Heart left ventricle (tissue), 16 donors: ENCODE measurements around the gene GSTM5. TPM values are rescaled to one million over a fixed set of nuclear protein-coding genes. Genes with fewer than 3 reads are reported as not detected.
"Not testable (repeated sequence)": the region's sequence is repeated elsewhere in the genome, so short reads cannot be mapped to it uniquely, and the experiment has no call there.

ENCODE experiments used
- ATAC-seq, 4 donors: fragments of 200-7000 bp; cut with Tn5 transposase; one replicate each; pipeline ENCODE4 v1.9.1; 2020 to 2022; ENCODE audit warnings: moderate library complexity in 4 of 4, mild to moderate bottlenecking in 3 of 4, moderate number of reproducible peaks in 1 of 4
- DNase-seq, 5 donors: peaks; one replicate each; pipeline ENCODE4 v3.0.0-alpha.2; 2020
- H3K27ac ChIP-seq, 12 donors: fragments of 200-600 bp; sonication (generic) in 4 of 12; one replicate each; pipeline versions ENCODE4 v1.5.0 to v1.8.0; 2016 to 2022; ENCODE audit warnings: mild to moderate bottlenecking in 2 of 12
- H3K27me3 ChIP-seq, 9 donors: fragments of 200-600 bp; sonication (generic) in 2 of 9; one replicate each; pipeline versions ENCODE4 v1.5.1 to v1.8.0; 2016 to 2022; ENCODE audit warnings: mild to moderate bottlenecking in 3 of 9
- H3K36me3 ChIP-seq, 9 donors: fragments of 200-600 bp; sonication (generic) in 2 of 9; one replicate each; pipeline versions ENCODE4 v1.5.0 to v1.8.0; 2018 to 2022; ENCODE audit warnings: mild to moderate bottlenecking in 2 of 9
- H3K4me1 ChIP-seq, 12 donors: fragments of 200-600 bp; sonication (generic) in 4 of 12; one replicate each; pipeline versions ENCODE4 v1.5.0 to v1.8.0; 2016 to 2022; ENCODE audit warnings: mild to moderate bottlenecking in 3 of 12
- H3K4me3 ChIP-seq, 12 donors: fragments of 200-600 bp; sonication (generic) in 4 of 12; one replicate each; pipeline versions ENCODE4 v1.5.0 to v1.8.0; 2017 to 2022; ENCODE audit warnings: mild to moderate bottlenecking in 9 of 12, moderate library complexity in 4 of 12
- H3K9me3 ChIP-seq, 12 donors: fragments of 200-600 bp; sonication (generic) in 4 of 12; one replicate each; pipeline versions ENCODE4 v1.5.0 to v1.8.0; 2016 to 2022; ENCODE audit warnings: mild to moderate bottlenecking in 1 of 12
- POLR2A ChIP-seq, 2 donors: fragments of 450-650 bp; IDR thresholded peaks; one replicate each; pipeline ENCODE4 v1.6.1; 2017; ENCODE audit warnings: antibody characterized with exemption in 2 of 2, mild to moderate bottlenecking in 2 of 2, moderate library complexity in 2 of 2
- WGBS, 4 donors: extraction: QIAGEN DNeasy Blood & Tissue Kit in 2 of 4; methylation state at CpG; one replicate each; pipeline versions ENCODE4 v1.1.5 to v1.1.7; 2013 to 2018; 5-methylcytosine and 5-hydroxymethylcytosine counted together
- intact Hi-C, 10 donors: fragments of 100-400 bp; cut with DNase I; formaldehyde crosslinking; loops; one replicate each; pipeline versions ENCODE4 v1.11.1 to v1.14.2; 2022
- polyA plus RNA-seq, 2 donors: library from polyadenylated mRNA; stranded (reverse); fragments of 200-250 nt; gene quantifications; one replicate each; pipeline ENCODE4 v1.2.3, GENCODE V29; 2013
- total RNA-seq, 9 donors: library from RNA; depleted of rRNA in 2 of 9; stranded (reverse); fragments of >200 nt in 2 of 9; fragmentation: NEBNext Ultra II Directional in 3 of 9; extraction: Animal tissue kit (Norgen Biotek cat#: 25700) in 3 of 9; gene quantifications; one replicate each; pipeline versions ENCODE4 v1.1.0 to v1.2.4, GENCODE V29; 2016 to 2023
- TF ChIP-seq, protein P1 (sequence below), 12 donors: fragments of 200-600 bp; sonication (generic) in 4 of 12; IDR thresholded peaks; one replicate each; pipeline versions ENCODE4 v1.5.0 to v1.8.0; 2018 to 2022; ENCODE audit warnings: antibody characterized with exemption in 12 of 12, mild to moderate bottlenecking in 5 of 12
- donor health status: ischemic (EF 13 %, LVEDD 7.1; RV severe dilation, severe dysfunction).
- donor health status: healthy with polysubstance abuse.
- donor health status: DM: no; HTN: yes; CAD: no.
- donor health status: DM: no; HTN: no; CAD: no.
- donor health status: ischemic (EF 25% LVEDD 6.9; RV normal size, moderate dysfunction).
- donor health status: ischemic (EF 25% LVEDD 5.7; RV mildly dilated, moderate dysfunction).
- donor health status: healthy.
- donor health status: DM: yes; HTN: yes; CAD: no.
- donor health status: ischemic (EF 35%, LVEDD 5.7; RV mildly dilated, moderate dysfunction).
- donor health status: nonischemic (EF 11% LVEDD 7.7; RV severe dilation, severe dysfunction).
- donor health status: DM: yes; HTN: yes; CAD: no.
- donor health status: PGD.
- donor health status: ischemic (EF 29% LVEDD 5.4; RV normal size, mild dysfunction).
- donor health status: nonischemic (EF 23%, LVEDD 6.1; RV moderate dilation, normal function).

Gene GSTM5
- total and polyA plus RNA-seq, 11 donors, result 0.49 to 9.0 (median 2.1) TPM; not detected in 1

DNA sequence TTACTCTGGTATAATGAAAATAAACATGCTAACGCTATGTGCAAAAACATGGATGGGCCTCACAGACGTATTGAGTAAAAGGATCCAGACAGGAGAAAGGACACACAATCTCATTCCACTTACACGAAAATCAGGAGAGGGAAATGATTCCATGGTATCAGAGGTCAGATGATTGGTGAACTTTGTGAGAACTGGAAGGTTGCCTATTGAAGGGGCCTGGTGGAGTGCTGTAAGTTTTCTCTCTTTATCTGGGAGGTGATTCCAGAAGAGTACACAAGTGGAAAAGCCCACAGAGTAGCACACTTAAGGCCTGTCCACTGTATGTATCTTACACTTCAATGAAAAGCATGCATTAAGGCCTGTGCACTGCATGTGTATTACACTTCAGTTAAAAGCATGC lies 34.6 kb upstream of the GSTM5 start:
- ATAC-seq, result no peak
- WGBS, 4 donors, result 50 to 60% (median 57%) methylated on average over 3 of the region's 3 CpGs
- H3K27me3 ChIP-seq, result no peaks in the 10 kb centered on the region
- no peak overlapping the region for H3K4me3 ChIP-seq
- peaks cover 0 to 9% (median 0%) of the 10 kb centered on the region in 9 donors for H3K36me3 ChIP-seq
- intact Hi-C loops, result loop anchor here in 1 of 10 donors (10.0 kb wide), 1 partner anchor 47 kb away; no protein-coding TSS in a partner anchor
- no peak for TF ChIP-seq POLR2A (IDR thresholded peaks at IDR 0.05)
- TF ChIP-seq, protein P1, sequence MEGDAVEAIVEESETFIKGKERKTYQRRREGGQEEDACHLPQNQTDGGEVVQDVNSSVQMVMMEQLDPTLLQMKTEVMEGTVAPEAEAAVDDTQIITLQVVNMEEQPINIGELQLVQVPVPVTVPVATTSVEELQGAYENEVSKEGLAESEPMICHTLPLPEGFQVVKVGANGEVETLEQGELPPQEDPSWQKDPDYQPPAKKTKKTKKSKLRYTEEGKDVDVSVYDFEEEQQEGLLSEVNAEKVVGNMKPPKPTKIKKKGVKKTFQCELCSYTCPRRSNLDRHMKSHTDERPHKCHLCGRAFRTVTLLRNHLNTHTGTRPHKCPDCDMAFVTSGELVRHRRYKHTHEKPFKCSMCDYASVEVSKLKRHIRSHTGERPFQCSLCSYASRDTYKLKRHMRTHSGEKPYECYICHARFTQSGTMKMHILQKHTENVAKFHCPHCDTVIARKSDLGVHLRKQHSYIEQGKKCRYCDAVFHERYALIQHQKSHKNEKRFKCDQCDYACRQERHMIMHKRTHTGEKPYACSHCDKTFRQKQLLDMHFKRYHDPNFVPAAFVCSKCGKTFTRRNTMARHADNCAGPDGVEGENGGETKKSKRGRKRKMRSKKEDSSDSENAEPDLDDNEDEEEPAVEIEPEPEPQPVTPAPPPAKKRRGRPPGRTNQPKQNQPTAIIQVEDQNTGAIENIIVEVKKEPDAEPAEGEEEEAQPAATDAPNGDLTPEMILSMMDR (IDR thresholded peaks at IDR 0.05), result no peak
- H3K9me3 ChIP-seq, result no peaks in the 10 kb centered on the region
- no peak overlapping the region for H3K27ac ChIP-seq
- no peaks in the 10 kb centered on the region for H3K4me1 ChIP-seq
- no peak for DNase-seq

DNA sequence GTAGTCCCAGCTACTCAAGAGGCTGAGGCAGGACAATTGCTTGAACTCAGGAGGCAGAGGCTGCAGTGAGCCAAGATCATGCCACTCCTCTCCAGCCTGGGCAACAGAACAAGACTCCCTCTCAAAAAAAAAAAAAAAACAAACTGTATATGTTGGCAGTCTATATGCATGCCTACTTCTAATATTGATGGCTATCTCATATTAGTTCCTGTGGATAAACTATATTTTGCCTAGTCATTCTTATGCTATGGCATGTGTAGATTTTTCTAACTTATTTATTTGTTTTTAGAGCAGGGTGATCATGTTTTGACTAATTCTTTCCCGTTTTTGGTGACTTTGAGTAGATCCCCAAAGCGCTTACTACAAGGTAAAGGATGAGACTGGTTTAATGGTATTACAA lies 33.4 kb upstream of the GSTM5 start:
- WGBS, 4 donors, result 85 to 91% (median 88%) methylated on average over 2 of the region's 2 CpGs

GRCh38 chr1:109684777-109685176 lies 27.3 kb upstream of the GSTM5 start:
- H3K9me3 ChIP-seq, H3K27me3 ChIP-seq, DNase-seq, H3K36me3 ChIP-seq, H3K27ac ChIP-seq, H3K4me3 ChIP-seq, ATAC-seq: not testable (repeated sequence)
- H3K4me1 ChIP-seq, result peaks cover 0 to 10% (median 0%) of the 10 kb centered on the region in 12 donors
- intact Hi-C loops, result loop anchor here in 4 of 10 donors (5.0 kb wide), 2 partner anchors 32 to 42 kb away; no protein-coding TSS in a partner anchor
- WGBS, 4 donors, result 91 to 94% methylated on average over 6 of the region's 6 CpGs; no CpG with 5 or more reads in 2 of the 4 donors

More for the DNA sequence above, 33.4 kb upstream of the GSTM5 start:
- H3K4me3 ChIP-seq, H3K36me3 ChIP-seq, H3K9me3 ChIP-seq, H3K4me1 ChIP-seq, H3K27me3 ChIP-seq, ATAC-seq, DNase-seq, H3K27ac ChIP-seq: not testable (repeated sequence)
- intact Hi-C loops, result loop anchor here in 1 of 10 donors (10.0 kb wide), 1 partner anchor 46 kb away; no protein-coding TSS in a partner anchor

DNA sequence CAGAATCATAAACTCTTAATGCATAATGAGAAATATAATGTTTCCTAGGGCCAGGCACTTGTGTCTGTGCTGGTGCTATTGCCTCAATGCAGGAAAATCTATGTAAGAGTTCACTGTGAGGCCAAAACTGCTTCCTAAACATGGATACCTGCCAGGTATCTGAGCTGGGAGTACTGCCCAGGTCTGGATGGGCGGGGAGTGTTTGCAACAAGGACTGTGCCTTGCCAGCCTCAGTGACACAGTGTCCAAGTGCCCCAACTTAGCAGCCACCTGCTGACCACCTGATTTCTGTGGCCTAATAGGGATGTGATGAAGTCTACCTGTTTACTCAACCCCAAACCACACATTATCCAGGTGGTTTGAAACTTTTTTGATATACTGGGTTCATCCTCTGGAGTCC lies 26.7 kb upstream of the GSTM5 start:
- not testable (repeated sequence) for H3K9me3 ChIP-seq, DNase-seq, ATAC-seq, H3K4me3 ChIP-seq, H3K27ac ChIP-seq, H3K27me3 ChIP-seq, H3K36me3 ChIP-seq
- whole genome bisulfite sequencing, 4 donors, result 82% methylated on average over 1 of the region's 1 CpG; no CpG with 5 or more reads in 3 of the 4 donors
- intact Hi-C loops, result loop anchor here in 4 of 10 donors (5.0 kb wide), 2 partner anchors 33 to 43 kb away; no protein-coding TSS in a partner anchor
- peaks cover 0 to 10% (median 0%) of the 10 kb centered on the region in 12 donors for H3K4me1 ChIP-seq

DNA sequence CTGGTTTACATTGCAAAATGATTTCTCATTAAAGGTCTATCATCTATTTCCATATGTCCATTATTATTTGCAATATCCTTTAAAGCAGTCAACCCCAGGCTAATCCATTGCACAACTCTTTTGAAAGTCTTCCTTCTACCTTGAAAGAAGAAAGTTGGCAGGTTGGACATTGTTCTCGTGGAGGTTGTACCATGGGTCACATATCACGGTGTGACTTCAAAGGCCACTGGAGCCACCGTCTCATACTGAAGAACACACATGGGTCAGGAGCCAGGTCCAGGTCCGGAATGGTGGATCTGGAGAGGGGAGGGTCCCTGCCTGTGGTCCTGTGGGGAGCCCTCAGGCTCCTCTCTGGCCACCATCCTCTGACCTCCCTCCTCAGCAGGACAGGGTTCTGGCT lies 26.2 kb upstream of the GSTM5 start:
- WGBS, 4 donors, result 94 to 100% methylated on average over 4 of the region's 4 CpGs; no CpG with 5 or more reads in 2 of the 4 donors
- not testable (repeated sequence) for ATAC-seq

GRCh38 chr1:109687109-109687508 lies 24.9 kb upstream of the GSTM5 start:
- H3K27me3 ChIP-seq, H3K9me3 ChIP-seq, DNase-seq, H3K36me3 ChIP-seq: not testable (repeated sequence)
- ATAC-seq, result peak in 2 of 4 donors; percentile 12 to 23
- intact Hi-C loops, result loop anchor here in 4 of 10 donors (5.0 kb wide), 2 partner anchors 35 to 45 kb away; no protein-coding TSS in a partner anchor
- Histone ChIP-seq H3K27ac (peak overlapping the region in 5 of 12 donors; percentile 72 to 88 (median 85)), H3K4me3 (peak overlapping the region in 5 of 12 donors; percentile 53 to 78 (median 64)), H3K4me1 (peaks cover 0 to 16% (median 0%) of the 10 kb centered on the region in 12 donors)
- 22 to 60% (median 53%) methylated on average over 3 to 11 of the region's 11 CpGs; no CpG with 5 or more reads in 1 of the 4 donors for WGBS, 4 donors

More for the DNA sequence above, 26.2 kb upstream of the GSTM5 start:
- not testable (repeated sequence) for H3K36me3 ChIP-seq, H3K4me3 ChIP-seq, H3K27ac ChIP-seq, DNase-seq, H3K27me3 ChIP-seq, H3K9me3 ChIP-seq
- intact Hi-C loops, result loop anchor here in 4 of 10 donors (5.0 kb wide), 2 partner anchors 34 to 44 kb away; no protein-coding TSS in a partner anchor
- peaks cover 0 to 10% (median 0%) of the 10 kb centered on the region in 12 donors for H3K4me1 ChIP-seq
